HepG2 (cell line): ENCODE results near the gene KRT6B.

Experiments
- DMTF1 ChIP-seq: sonication (generic); formaldehyde crosslinking; IDR thresholded peaks from 2 replicates; pipeline ENCODE4 v1.4.0; 2020; ENCODE audit warnings: mild to moderate bottlenecking, missing genetic modification reagents
- SUZ12 ChIP-seq: fragments of 150-350 bp; IDR thresholded peaks from 2 replicates; pipeline ENCODE4 v1.6.1; 2014; ENCODE audit warnings: low read depth, low read length
- YEATS4 ChIP-seq: sonication (generic); formaldehyde crosslinking; IDR thresholded peaks from 2 replicates; pipeline ENCODE4 v1.4.0; 2020; ENCODE audit warnings: missing genetic modification reagents, borderline replicate concordance

- TF ChIP-seq DMTF1 (no peak), YEATS4 (CRISPR knock-in tag) (no peak), SUZ12 (no peak)
These were observed 19.3 kb downstream of the KRT6B start for GRCh38 chr12:52432559-52433207.
